Mesendoderm (in vitro differentiated cells): ENCODE data around the gene POLA2.
"Not testable (repeated sequence)": the region's sequence is repeated elsewhere in the genome, so short reads cannot be mapped to it uniquely, and the experiment has no call there.

Experiments used
- DNase-seq: peaks from one replicate; pipeline ENCODE4 v3.0.0; 2013
- H2AK5ac ChIP-seq: 2 replicates; pipeline ENCODE4 v1.6.1; 2013; ENCODE audit warnings: low read length, inconsistent platforms
- H2BK120ac ChIP-seq: 2 replicates; pipeline ENCODE4 v1.6.1; 2013; ENCODE audit warnings: low read depth, mild to moderate bottlenecking, low read length, moderate library complexity, mixed read lengths
- H2BK15ac ChIP-seq: replicated peaks from 2 replicates; pipeline ENCODE4 v1.6.1; 2013; ENCODE audit warnings: low read depth, mild to moderate bottlenecking, moderate library complexity
- H2BK5ac ChIP-seq: 2 replicates; pipeline ENCODE4 v1.6.1; 2013; ENCODE audit warnings: low read length, inconsistent platforms
- H3K18ac ChIP-seq: 2 replicates; pipeline ENCODE4 v1.6.1; 2013; ENCODE audit warnings: mild to moderate bottlenecking, low read length, mixed read lengths
- H3K23ac ChIP-seq: one replicate; pipeline ENCODE4 v1.6.1; 2013; ENCODE audit warnings: low read length
- H3K27ac ChIP-seq: 2 replicates; pipeline ENCODE4 v1.5.1; 2013; ENCODE audit warnings: low read depth, mild to moderate bottlenecking, inconsistent platforms, low read length, moderate library complexity
- H3K27me3 ChIP-seq: 2 replicates; pipeline ENCODE4 v1.6.1; 2013; ENCODE audit warnings: low read length, control low read depth, mild to moderate bottlenecking, inconsistent platforms; ENCODE audit not compliant: insufficient read depth, poor library complexity
- H3K36me3 ChIP-seq: 2 replicates; pipeline ENCODE4 v1.6.1; 2013; ENCODE audit warnings: low read length, inconsistent platforms; ENCODE audit not compliant: control insufficient read depth, insufficient read depth
- H3K4ac ChIP-seq: one replicate; pipeline ENCODE4 v1.6.1; 2013; ENCODE audit warnings: low read depth, mild to moderate bottlenecking, low read length, moderate library complexity
- H3K4me1 ChIP-seq: 2 replicates; pipeline ENCODE4 v1.6.1; 2013; ENCODE audit warnings: low read depth, low read length, inconsistent platforms; ENCODE audit not compliant: control insufficient read depth
- H3K4me2 ChIP-seq: 2 replicates; pipeline ENCODE4 v1.6.1; 2013; ENCODE audit warnings: low read length
- H3K4me3 ChIP-seq: 2 replicates; pipeline ENCODE4 v1.5.1; 2013; ENCODE audit warnings: mild to moderate bottlenecking, low read length
- H3K56ac ChIP-seq: one replicate; pipeline ENCODE4 v1.6.1; 2013; ENCODE audit warnings: low read length
- H3K79me1 ChIP-seq: 2 replicates; pipeline ENCODE4 v1.6.1; 2013; ENCODE audit warnings: low read length, inconsistent platforms
- H3K79me2 ChIP-seq: 2 replicates; pipeline ENCODE4 v1.6.1; 2013; ENCODE audit warnings: mild to moderate bottlenecking, low read length; ENCODE audit not compliant: control insufficient read depth, insufficient read depth
- H3K9ac ChIP-seq: 2 replicates; pipeline ENCODE4 v1.6.1; 2013; ENCODE audit warnings: low read length, inconsistent platforms
- H4K5ac ChIP-seq: one replicate; pipeline ENCODE4 v1.6.1; 2013; ENCODE audit warnings: low read length
- H4K8ac ChIP-seq: one replicate; pipeline ENCODE4 v1.6.1; 2013; ENCODE audit warnings: low read depth, mild to moderate bottlenecking, control low read depth, low read length, moderate library complexity
- whole genome bisulfite sequencing: extraction: QIAGEN DNeasy Blood & Tissue Kit; methylation state at CpG from one replicate; pipeline ENCODE4 v1.1.7; 2013; ENCODE audit warnings: low lambda C conversion rate, missing lambda C conversion rate; ENCODE audit not compliant: insufficient coverage; ENCODE audit errors: extremely low coverage; 5-methylcytosine and 5-hydroxymethylcytosine counted together

Gene POLA2

DNA sequence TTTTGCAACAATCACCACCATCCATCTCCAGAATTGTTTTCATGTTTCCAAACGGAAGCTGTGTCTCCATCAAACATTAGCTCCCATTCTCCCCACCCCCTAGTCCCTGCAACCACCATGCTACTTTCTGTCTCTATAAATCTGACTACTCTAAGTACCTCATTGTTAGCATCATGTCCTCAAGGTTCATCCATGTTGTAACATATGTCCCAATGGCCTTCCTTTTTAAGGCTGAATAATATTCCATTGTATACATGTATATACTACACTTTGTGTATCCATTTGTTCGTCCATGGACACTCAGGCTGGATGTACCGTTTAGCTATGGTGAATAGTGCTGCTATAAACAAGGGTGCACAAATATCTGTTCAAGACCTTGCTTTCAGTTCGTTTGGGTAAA, 63.7 kb downstream of the POLA2 start:
- no peak for DNase-seq

DNA sequence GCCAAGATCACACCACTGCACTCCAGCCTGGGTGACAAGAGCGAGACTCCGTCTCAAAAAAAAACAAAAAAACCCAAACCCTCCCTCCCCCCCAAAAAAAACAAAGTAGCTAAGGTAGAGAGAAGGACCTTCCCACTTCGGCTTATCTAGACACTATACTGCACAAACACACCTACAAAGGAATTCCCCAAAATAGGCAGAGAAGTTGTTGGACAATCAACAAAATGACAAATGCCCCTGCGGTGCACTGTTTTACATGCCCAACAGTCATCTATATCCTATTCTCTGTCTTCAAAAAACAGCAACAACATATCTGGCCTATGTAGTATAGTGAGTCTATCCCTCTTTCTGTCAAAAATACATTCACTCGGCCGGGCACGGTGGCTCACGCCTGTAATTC, 65.3 kb downstream of the POLA2 start:
- Histone ChIP-seq H3K23ac (no peak overlapping the region), H4K8ac (no peak overlapping the region), H2BK5ac (no peak overlapping the region), H3K9ac (no peak overlapping the region), H2BK120ac (no peak overlapping the region), H3K4ac (no peak overlapping the region), H3K4me1 (no peaks in the 10 kb centered on the region), H3K27me3 (no peaks in the 10 kb centered on the region), H3K4me3 (no peak overlapping the region), H3K27ac (no peak overlapping the region), H3K4me2 (no peak overlapping the region), H3K79me2 (no peaks in the 10 kb centered on the region), H2BK15ac (no peak overlapping the region), H3K56ac (no peak overlapping the region), H3K79me1 (no peaks in the 10 kb centered on the region), H4K5ac (no peak overlapping the region), H3K18ac (no peak overlapping the region), H3K36me3 (peaks cover 5% of the 10 kb centered on the region), H2AK5ac (no peak overlapping the region)
- DNase-seq: no peak
- WGBS: no CpG with 5 or more reads among the region's 8 CpGs

More for the DNA sequence above, 63.7 kb downstream of the POLA2 start:
- Histone ChIP-seq H3K4me1 (no peaks in the 10 kb centered on the region), H3K79me2 (no peaks in the 10 kb centered on the region), H3K79me1 (no peaks in the 10 kb centered on the region), H2BK120ac (no peak overlapping the region), H3K4me3 (no peak overlapping the region), H3K36me3 (peaks cover 10% of the 10 kb centered on the region), H3K27ac (no peak overlapping the region), H4K8ac (no peak overlapping the region), H2BK5ac (no peak overlapping the region), H3K18ac (no peak overlapping the region), H3K9ac (no peak overlapping the region), H3K56ac (no peak overlapping the region), H3K23ac (no peak overlapping the region), H3K4me2 (no peak overlapping the region), H3K4ac (no peak overlapping the region), H3K27me3 (no peaks in the 10 kb centered on the region), H4K5ac (no peak overlapping the region), H2BK15ac (no peak overlapping the region), H2AK5ac (no peak overlapping the region)
- whole genome bisulfite sequencing: no CpG with 5 or more reads among the region's 4 CpGs

DNA sequence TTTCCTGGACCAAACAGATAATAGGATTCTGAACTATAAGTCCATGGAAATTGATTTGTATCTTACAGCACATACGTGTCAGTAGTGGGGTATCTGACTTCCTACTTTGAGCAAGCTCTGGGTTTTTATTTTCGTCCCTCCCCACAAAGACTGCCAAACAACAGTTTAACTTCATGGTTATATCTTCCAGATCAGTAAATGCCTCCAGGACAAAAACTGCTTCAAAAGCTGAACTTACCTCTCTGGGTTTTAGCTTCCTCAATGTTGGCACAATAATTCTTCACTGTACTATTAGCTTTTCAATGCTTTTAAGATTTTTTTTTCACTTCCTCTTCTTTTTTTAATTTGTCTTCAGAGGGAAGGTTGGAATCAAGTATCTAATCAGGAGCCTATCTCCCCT, 67.7 kb downstream of the POLA2 start:
- Histone ChIP-seq H2BK5ac (no peak overlapping the region), H3K9ac (no peak overlapping the region), H3K27me3 (no peaks in the 10 kb centered on the region), H2AK5ac (no peak overlapping the region), H4K8ac (no peak overlapping the region), H3K56ac (peak overlapping the region; percentile 60), H3K4ac (no peak overlapping the region), H3K4me1 (no peaks in the 10 kb centered on the region), H3K36me3 (no peaks in the 10 kb centered on the region), H3K27ac (no peak overlapping the region), H3K23ac (no peak overlapping the region), H3K18ac (no peak overlapping the region), H3K4me2 (no peak overlapping the region), H2BK120ac (no peak overlapping the region), H3K4me3 (no peak overlapping the region), H3K79me2 (peaks cover 4% of the 10 kb centered on the region), H4K5ac (peak overlapping the region; percentile 81), H3K79me1 (peaks cover 2% of the 10 kb centered on the region), H2BK15ac (no peak overlapping the region)
- WGBS: no CpG with 5 or more reads among the region's 2 CpGs
- DNase-seq: no peak

- Histone ChIP-seq H2BK5ac (no peak overlapping the region), H3K56ac (peak overlapping the region; percentile 60), H3K27me3 (no peaks in the 10 kb centered on the region), H3K36me3 (no peaks in the 10 kb centered on the region), H3K4me1 (no peaks in the 10 kb centered on the region), H3K4me2 (no peak overlapping the region), H3K79me2 (peaks cover 9% of the 10 kb centered on the region), H3K18ac (no peak overlapping the region), H3K4me3 (no peak overlapping the region), H3K27ac (no peak overlapping the region), H3K9ac (no peak overlapping the region), H2BK120ac (no peak overlapping the region), H3K23ac (no peak overlapping the region), H3K79me1 (peaks cover 4% of the 10 kb centered on the region), H2AK5ac (no peak overlapping the region), H4K8ac (no peak overlapping the region), H4K5ac (no peak overlapping the region), H3K4ac (no peak overlapping the region), H2BK15ac (no peak overlapping the region)
- WGBS: no CpG with 5 or more reads among the region's 13 CpGs
- DNase-seq: peak; percentile 93
Measured at GRCh38 chr11:65329944-65330403, 68.2 kb downstream of the POLA2 start.

- no CpG with 5 or more reads among the region's 7 CpGs for WGBS
- Histone ChIP-seq H3K4me3 (no peak overlapping the region), H4K8ac (no peak overlapping the region), H2BK5ac (no peak overlapping the region), H2AK5ac (no peak overlapping the region), H3K79me1 (peaks cover 8% of the 10 kb centered on the region), H3K27me3 (no peaks in the 10 kb centered on the region), H2BK120ac (no peak overlapping the region), H3K79me2 (peaks cover 14% of the 10 kb centered on the region), H2BK15ac (no peak overlapping the region), H3K4me1 (peaks cover 5% of the 10 kb centered on the region), H3K23ac (no peak overlapping the region), H3K27ac (no peak overlapping the region), H3K4ac (no peak overlapping the region), H3K56ac (no peak overlapping the region), H3K4me2 (no peak overlapping the region), H3K9ac (no peak overlapping the region), H4K5ac (no peak overlapping the region), H3K18ac (no peak overlapping the region), H3K36me3 (no peaks in the 10 kb centered on the region)
- DNase-seq: no peak
Measured at GRCh38 chr11:65330544-65330943, 68.8 kb downstream of the POLA2 start.

- H3K36me3 ChIP-seq, H3K18ac ChIP-seq, H3K56ac ChIP-seq, H2BK5ac ChIP-seq, H3K27ac ChIP-seq, H3K4me2 ChIP-seq, H2BK15ac ChIP-seq, H2BK120ac ChIP-seq, H4K8ac ChIP-seq, H3K27me3 ChIP-seq, H4K5ac ChIP-seq, H3K79me1 ChIP-seq, H3K4me3 ChIP-seq, H3K23ac ChIP-seq, H3K4ac ChIP-seq, H2AK5ac ChIP-seq, DNase-seq, H3K9ac ChIP-seq, H3K4me1 ChIP-seq: not testable (repeated sequence)
- WGBS: no CpG with 5 or more reads among the region's 9 CpGs
- peaks cover 20% of the 10 kb centered on the region for H3K79me2 ChIP-seq
Measured at GRCh38 chr11:65332591-65332990, 70.8 kb downstream of the POLA2 start.
